WI38 (cell line): ENCODE results near the gene KIF3B.

Experiments
- H3K4me3 ChIP-seq: 2 replicates; pipeline ENCODE4 v1.5.1; 2011; ENCODE audit warnings: low read depth, mild to moderate bottlenecking, control low read depth, low read length
- CTCF ChIP-seq: IDR thresholded peaks from 2 replicates; pipeline ENCODE4 v1.5.1; 2012; ENCODE audit warnings: low read depth, mild to moderate bottlenecking, control low read depth, low read length

KIF3B gene

GRCh38 chr20:32300647-32301046 lies 23.2 kb downstream of the KIF3B start:
- H3K4me3 ChIP-seq: no peak overlapping the region
- no peak for TF ChIP-seq CTCF

GRCh38 chr20:32301719-32302506 lies 24.5 kb downstream of the KIF3B start:
- H3K4me3 ChIP-seq: no peak overlapping the region
- TF ChIP-seq CTCF: no peak

- TF ChIP-seq CTCF: no peak
- no peak overlapping the region for H3K4me3 ChIP-seq
These were observed 25.0 kb downstream of the KIF3B start for GRCh38 chr20:32302507-32302872.

- no peak overlapping the region for H3K4me3 ChIP-seq
- TF ChIP-seq CTCF: no peak
These were observed 26.8 kb downstream of the KIF3B start for GRCh38 chr20:32304131-32304746.

- no peak overlapping the region for H3K4me3 ChIP-seq
- TF ChIP-seq CTCF: no peak
These were observed 35.4 kb downstream of the KIF3B start for GRCh38 chr20:32312718-32313424.

- TF ChIP-seq CTCF: no peak
- H3K4me3 ChIP-seq: no peak overlapping the region
These were observed 37.3 kb downstream of the KIF3B start for GRCh38 chr20:32314768-32315167.

- TF ChIP-seq CTCF: no peak
- no peak overlapping the region for H3K4me3 ChIP-seq
These were observed 37.9 kb downstream of the KIF3B start for GRCh38 chr20:32315399-32315798.
